Stimulated activated CD4-positive, alpha-beta T cell treated with anti-CD3 and anti-CD28 coated beads, TNF-alpha, amount 100 ng/mL, for 1 hour (primary cell): ENCODE measurements around the gene CHID1.

Experiments
- DNase-seq, 3 donors: peaks; one replicate each; pipeline ENCODE4 v3.0.0-alpha.2; 2020; ENCODE audit warnings: low read depth in 3 of 3, low spot score in 1 of 3

The CHID1 gene

DNA sequence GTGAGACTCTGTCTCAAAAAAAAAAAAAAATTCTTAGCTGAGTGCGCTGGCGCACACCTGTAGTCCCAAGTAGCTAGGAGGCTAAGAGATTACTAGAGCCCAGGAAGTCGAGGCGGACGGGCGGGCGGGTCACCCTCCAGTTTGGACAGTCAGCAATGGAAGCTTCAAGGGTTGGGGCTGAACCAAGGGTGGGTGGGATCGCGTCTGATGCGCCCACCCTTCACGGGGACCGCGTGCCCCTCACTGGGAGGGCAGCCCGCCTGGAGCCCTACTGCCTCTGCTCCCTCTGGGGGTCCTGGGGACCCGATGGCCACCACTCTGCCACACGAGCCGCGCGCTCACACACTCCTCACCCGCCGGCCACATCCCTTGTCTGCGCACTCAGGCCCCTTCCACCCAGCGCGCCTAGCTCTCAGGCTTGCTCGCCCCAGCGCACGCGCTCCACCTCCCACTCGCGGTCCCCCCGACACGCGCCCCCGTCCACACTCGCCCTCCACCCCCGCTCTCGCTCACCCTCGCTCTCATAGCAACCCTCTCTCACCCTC is 494 bp downstream of the CHID1 start:
- no peak for DNase-seq

GRCh38 chr11:909406-909805 is 1.2 kb downstream of the CHID1 start:
- no peak for DNase-seq

DNA sequence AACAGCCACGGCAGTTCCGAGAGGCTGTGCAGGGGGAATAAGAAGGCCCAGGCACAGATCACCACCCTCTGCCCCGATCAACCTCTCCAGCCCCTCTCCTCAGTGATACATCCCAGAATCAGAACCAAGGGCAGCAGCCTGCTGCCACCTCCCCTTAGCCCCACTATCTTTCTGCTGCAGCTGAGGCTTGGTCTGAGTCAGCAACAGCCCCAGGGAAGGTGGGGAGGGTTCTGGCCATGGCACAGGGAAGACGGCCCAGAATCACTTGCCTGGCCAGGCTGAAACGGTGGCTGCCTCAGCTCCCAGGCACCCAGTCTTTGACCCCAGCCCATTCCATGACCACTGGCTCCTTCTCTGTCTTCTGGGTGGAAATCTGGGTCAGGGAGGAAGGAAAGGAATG is 2.3 kb downstream of the CHID1 start:
- no peak for DNase-seq

GRCh38 chr11:907668-908067 is 2.9 kb downstream of the CHID1 start:
- no peak for DNase-seq

DNA sequence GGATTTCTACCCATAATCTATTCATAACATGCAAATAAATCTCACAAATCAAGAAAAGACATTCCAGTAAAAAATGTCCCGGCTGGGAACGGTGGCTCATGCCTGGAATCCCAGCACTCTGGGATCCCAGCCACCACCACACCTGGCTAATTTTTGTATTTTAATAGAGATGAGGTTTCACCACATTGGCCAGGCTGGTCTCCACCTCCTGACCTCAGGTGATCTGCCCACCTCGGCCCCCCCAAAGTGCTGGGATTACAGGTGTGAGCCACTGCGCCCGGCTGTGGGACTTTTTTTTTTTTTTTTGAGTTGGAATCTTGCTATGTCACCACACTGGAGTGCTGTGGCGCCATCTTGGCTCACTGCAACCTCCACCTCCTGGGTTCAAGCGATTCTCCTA is 4.7 kb downstream of the CHID1 start:
- DNase-seq: no peak

DNA sequence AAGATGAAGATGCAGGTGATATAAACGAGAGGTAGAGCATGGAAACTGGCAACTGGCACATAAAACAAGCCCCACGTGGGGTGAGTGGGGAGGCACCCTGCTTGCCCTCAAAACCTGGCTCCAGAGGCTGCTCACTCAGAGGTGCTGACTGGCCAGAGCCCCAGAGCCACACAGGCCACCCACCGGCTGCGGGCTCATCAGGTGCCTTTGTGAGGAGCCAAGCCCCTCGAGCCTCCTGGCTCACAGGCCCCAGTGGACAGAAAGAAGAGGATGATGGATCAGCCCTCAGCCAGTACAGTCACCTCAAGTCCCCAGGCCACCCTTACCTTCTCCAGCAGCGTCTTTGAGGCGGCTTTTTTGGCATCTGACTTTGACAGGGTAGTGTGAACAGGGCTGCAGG is 6.2 kb downstream of the CHID1 start:
- no peak for DNase-seq

- DNase-seq: no peak
Measured at GRCh38 chr11:901452-902061, 9.1 kb downstream of the CHID1 start.

GRCh38 chr11:900545-900944 is 10.1 kb downstream of the CHID1 start:
- DNase-seq: no peak

DNA sequence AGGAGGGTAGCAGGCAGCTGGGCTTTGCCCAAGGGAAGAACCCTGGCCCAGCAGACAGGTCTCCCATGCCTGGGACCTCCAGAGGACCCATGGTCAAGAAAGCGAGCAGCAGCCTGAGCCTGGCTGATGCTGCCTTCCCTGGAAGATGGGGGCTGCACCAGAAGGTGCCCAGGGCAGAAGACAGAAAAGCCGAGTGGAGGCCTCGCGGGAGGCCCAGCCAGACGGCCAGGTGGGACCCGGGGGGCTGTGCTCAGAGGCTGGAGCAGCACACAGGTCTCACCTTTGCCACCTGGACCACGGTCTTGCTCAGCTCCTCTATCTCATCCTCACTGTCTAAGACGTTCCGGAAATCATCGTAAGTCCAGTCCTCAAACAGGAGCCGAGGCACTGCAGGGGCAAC is 10.9 kb downstream of the CHID1 start:
- DNase-seq: no peak

GRCh38 chr11:898540-899190 is 11.9 kb downstream of the CHID1 start:
- DNase-seq: no peak

- no peak for DNase-seq
Measured at GRCh38 chr11:898143-898511, 12.5 kb downstream of the CHID1 start.

DNA sequence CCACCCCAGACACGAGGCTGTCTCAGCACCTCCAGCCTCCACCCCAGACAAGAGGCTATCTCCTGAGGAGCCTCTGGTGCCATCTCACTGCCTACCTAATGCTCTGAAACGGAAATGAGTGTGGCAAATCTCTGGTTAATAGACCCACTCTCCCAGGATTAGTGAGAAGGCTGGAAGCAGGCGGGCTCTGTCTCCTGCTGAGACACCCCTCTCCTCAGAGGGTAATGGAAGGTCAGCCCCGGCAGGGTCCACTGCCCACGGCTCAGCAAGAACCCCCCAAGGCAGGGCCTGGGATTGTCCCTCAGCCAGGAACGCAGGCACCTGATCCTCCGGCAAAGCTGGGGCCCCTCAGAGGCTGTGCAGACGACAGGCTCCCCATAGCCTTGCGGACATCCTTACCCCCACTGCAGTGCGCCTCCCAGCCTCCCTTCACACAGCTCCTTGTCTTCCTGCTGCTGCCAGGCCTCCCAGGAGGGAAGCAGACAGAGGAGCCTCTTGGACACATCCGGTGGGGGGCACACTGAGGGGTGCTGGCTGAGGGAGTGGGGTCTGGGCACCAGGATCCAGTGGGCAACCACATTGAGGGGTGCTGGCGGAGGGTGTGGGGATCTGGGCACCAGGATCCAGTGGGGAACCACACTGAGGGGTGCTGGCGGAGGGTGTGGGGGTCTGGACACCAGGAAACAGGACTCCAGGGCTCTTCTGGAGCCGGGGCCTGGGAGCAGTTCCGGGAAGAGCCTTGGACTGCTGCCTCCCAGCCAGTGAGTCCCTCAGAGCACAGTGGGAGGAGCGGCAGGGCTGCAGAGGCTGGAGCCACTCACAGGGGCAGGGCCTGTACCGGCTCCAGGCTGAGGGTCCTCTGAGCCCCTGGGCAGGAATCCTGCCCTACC is 13.1 kb downstream of the CHID1 start:
- no peak for DNase-seq

DNA sequence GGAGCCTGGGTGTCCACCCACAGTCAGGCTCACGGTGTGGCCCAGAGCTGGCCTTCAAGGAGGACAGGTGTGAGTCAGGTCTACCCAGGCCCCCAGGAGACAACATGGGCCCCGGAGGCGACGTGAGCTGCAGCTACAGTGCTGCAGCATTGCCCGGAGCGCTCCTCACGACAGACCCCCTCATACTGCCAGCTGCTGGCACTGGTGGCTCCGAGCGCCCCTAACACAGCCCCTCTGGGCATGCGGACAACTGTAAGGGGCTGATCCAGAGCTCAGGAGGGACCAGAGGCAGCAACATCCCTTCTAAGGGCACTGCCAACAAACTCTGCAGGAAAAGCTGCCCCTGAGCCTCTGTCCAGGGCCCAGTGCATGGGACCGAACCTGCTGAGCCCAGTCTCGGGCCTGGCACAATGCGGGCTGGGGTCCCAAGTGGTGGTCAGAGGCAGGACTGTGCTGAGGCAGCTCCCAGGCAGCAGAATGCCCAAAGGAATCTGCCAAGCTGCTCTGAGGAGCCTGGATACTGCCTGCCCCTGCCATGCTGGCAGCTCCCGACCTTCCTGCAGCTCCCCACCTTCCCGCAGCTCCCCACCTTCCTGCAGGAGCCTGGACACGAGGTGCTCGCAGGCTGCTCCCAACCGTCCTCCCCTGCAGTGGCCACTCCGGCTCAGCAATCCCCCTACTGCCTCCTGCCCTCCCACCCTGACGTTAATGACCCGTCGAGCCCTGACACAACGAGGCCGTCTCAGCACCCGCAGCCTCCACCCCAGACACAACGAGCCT is 15.1 kb downstream of the CHID1 start:
- no peak for DNase-seq

GRCh38 chr11:894575-895201 is 15.9 kb downstream of the CHID1 start:
- DNase-seq: no peak

GRCh38 chr11:893008-893654 is 17.5 kb downstream of the CHID1 start:
- no peak for DNase-seq

GRCh38 chr11:890794-891540 is 19.6 kb downstream of the CHID1 start:
- DNase-seq: no peak

DNA sequence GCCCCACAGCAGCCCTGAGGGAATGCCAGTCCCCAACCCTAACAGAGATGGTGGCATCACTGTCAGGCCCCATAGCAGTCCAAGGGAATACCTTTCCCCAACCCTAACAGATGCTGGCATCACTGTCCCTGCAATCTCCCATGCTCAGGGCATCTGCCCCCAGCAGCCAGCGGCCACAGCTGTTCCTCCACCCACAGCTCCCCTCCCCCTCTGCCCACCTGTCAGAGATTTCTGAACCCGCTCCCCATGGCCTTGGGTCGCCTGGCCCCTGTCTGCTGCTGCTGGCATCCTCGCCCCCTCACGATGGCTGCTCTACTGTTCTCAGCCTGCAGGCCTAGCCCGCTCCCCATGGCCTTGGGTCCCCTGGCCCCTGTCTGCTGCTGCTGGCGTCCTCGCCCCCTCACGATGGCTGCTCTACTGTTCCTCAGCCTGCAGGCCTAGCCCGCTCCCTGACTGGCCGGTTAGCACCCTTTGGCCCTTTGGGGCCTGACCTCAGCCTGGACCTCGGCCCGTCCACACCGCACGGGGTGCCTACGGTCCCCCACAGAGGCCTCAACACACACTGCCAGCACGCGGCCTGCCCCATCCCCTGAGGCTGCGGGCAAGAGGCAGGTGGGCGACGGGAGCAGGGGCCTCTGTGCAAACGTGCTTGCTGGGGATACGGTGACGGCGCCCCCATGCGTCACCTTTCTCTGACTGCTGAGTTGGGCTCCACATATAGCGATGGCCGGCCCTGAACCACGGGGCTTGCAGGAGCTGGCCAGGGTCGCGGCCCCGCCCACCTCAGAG is 20.7 kb downstream of the CHID1 start:
- DNase-seq: no peak

- DNase-seq: no peak
Measured at GRCh38 chr11:889257-889656, 21.4 kb downstream of the CHID1 start.
